GM12892 (cell line): ENCODE data around the gene PPIL1.

Source experiments
- POLR2A ChIP-seq: IDR thresholded peaks from 2 replicates; pipeline ENCODE4 v1.6.1; 2011; ENCODE audit warnings: low read depth, low read length, control low read depth
- TAF1 ChIP-seq: IDR thresholded peaks from 2 replicates; pipeline ENCODE4 v1.6.1; 2011; ENCODE audit warnings: low read depth, mild to moderate bottlenecking, control low read depth, low read length, borderline replicate concordance

DNA sequence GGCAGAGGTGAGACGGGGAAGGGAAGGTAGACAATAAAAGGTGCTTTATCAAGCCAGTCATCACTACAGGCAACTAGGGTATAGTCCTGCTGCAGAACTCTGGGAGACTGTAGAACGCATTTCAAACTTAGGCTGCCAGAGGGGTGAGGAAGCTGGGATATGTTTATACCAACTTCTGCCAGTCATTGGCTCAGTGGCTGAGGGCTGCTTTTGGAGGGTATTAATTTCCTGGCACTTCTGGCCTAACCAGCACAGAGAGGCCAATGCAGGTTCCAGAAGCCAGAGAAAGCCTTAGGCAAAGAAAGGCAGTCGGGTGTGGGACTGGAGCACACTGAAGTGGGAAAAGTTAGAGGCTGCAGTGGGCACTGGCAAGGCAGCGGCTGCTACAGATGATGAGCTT is 31.4 kb downstream of the PPIL1 start:
- TF ChIP-seq TAF1 (no peak), POLR2A (no peak)
